GM12891 (cell line): ENCODE data around the gene SPAG17.

Experiments
- POLR2A ChIP-seq: IDR thresholded peaks from 2 replicates; pipeline ENCODE4 v1.6.1; 2011; ENCODE audit warnings: low read depth, low read length, control low read depth
- POLR2AphosphoS5 ChIP-seq: IDR thresholded peaks from 2 replicates; pipeline ENCODE4 v1.6.1; 2011; ENCODE audit warnings: low read depth, low read length, control low read depth
- SPI1 ChIP-seq: IDR thresholded peaks from 2 replicates; pipeline ENCODE4 v1.6.1; 2011; ENCODE audit warnings: low read depth, low read length, control low read depth
- TAF1 ChIP-seq: IDR thresholded peaks from 2 replicates; pipeline ENCODE4 v1.6.1; 2011; ENCODE audit warnings: low read depth, low read length, control low read depth

GRCh38 chr1:117904485-117904884 is 280.5 kb downstream of the SPAG17 start:
- no peak for TF ChIP-seq POLR2AphosphoS5
- TF ChIP-seq POLR2A: no peak
- no peak for TF ChIP-seq SPI1
- TF ChIP-seq TAF1: no peak
